Stomach (tissue), 9 donors: ENCODE measurements around the gene RASD1. TPM values are rescaled to one million over a fixed set of nuclear protein-coding genes. Genes with fewer than 3 reads are reported as not detected.

Experiments used
- DNase-seq, 2 donors: peaks; one replicate each; pipeline versions ENCODE4 v3.0.0 to v3.0.0-alpha.2; 2013 to 2019
- H3K27ac ChIP-seq, 5 donors: fragments of 200-600 bp in 4 of 5; sonication (generic) in 4 of 5; one replicate each; pipeline ENCODE4 v1.5.1; 2013 to 2019; ENCODE audit warnings: mild to moderate bottlenecking in 1 of 5, moderate library complexity in 1 of 5
- H3K27me3 ChIP-seq, 3 donors: fragments of 200-600 bp; sonication (generic); one replicate each; pipeline ENCODE4 v1.5.1; 2017 to 2019; ENCODE audit warnings: mixed run types in 1 of 3
- H3K36me3 ChIP-seq, 4 donors: fragments of 200-600 bp; sonication (generic); 1 replicate in 3 of 4; 2 replicates in 1 of 4; pipeline ENCODE4 v1.5.1; 2016 to 2019
- H3K4me1 ChIP-seq, 4 donors: fragments of 200-600 bp; sonication (generic); one replicate each; pipeline ENCODE4 v1.5.1; 2016 to 2019
- H3K4me3 ChIP-seq, 4 donors: fragments of 200-600 bp; sonication (generic) in 3 of 4; one replicate each; pipeline ENCODE4 v1.5.1; 2016 to 2019; ENCODE audit warnings: mild to moderate bottlenecking in 1 of 4
- H3K9me3 ChIP-seq, 4 donors: fragments of 200-600 bp; sonication (generic); one replicate each; pipeline ENCODE4 v1.5.1; 2016 to 2019
- EP300 ChIP-seq: sonication (generic); formaldehyde crosslinking; IDR thresholded peaks from one replicate; pipeline ENCODE4 v1.6.1; 2017; ENCODE audit warnings: antibody characterized with exemption
- POLR2A ChIP-seq, 4 donors: fragments of 450-650 bp; IDR thresholded peaks; one replicate each; pipeline ENCODE4 v1.6.1; 2016; ENCODE audit warnings: antibody characterized with exemption in 4 of 4, control low read depth in 2 of 4, mild to moderate bottlenecking in 1 of 4, moderate library complexity in 1 of 4
- POLR2AphosphoS5 ChIP-seq, 3 donors: sonication (generic); formaldehyde crosslinking; IDR thresholded peaks; one replicate each; pipeline ENCODE4 v1.6.1; 2016; ENCODE audit warnings: antibody characterized with exemption in 3 of 3
- WGBS, 5 donors: extraction: QIAGEN DNeasy Blood & Tissue Kit in 3 of 5; methylation state at CpG; one replicate each; pipeline versions ENCODE4 v1.1.5 to v1.1.7; 2013 to 2018; 5-methylcytosine and 5-hydroxymethylcytosine counted together
- intact Hi-C: fragments of 100-400 bp; cut with DNase I; formaldehyde crosslinking; loops from one replicate; pipeline ENCODE4 v1.15.1; 2023; ENCODE audit warnings: low total_unique reads
- polyA plus RNA-seq, 3 donors: library from polyadenylated mRNA; stranded (reverse); fragments of 200-250 nt; gene quantifications; one replicate each; pipeline ENCODE4 v1.2.3, GENCODE V29; 2013
- total RNA-seq, 5 donors: library from RNA; depleted of rRNA; stranded (reverse); fragments of >200 nt; gene quantifications; one replicate each; pipeline versions ENCODE4 v1.1.0 to v1.2.3, GENCODE V29; 2014 to 2016
- TF ChIP-seq, protein P1 (sequence below), 7 experiments: fragments of 450-650 bp in 4 of 7; fragments of 200-600 bp in 3 of 7; sonication (generic) in 3 of 7; IDR thresholded peaks; one replicate each; pipeline ENCODE4 v1.5.1; 2016 to 2019; ENCODE audit warnings: antibody characterized with exemption in 7 of 7, control low read depth in 2 of 7, mild to moderate bottlenecking in 1 of 7
- donor health status: healthy with polysubstance abuse.
- donor health status: Bipolar disorder and iron deficiency.
- donor health status: healthy.

RASD1 gene
- total and polyA plus RNA-seq, 8 donors, result 3.7 to 72.9 (median 14.0) TPM

DNA sequence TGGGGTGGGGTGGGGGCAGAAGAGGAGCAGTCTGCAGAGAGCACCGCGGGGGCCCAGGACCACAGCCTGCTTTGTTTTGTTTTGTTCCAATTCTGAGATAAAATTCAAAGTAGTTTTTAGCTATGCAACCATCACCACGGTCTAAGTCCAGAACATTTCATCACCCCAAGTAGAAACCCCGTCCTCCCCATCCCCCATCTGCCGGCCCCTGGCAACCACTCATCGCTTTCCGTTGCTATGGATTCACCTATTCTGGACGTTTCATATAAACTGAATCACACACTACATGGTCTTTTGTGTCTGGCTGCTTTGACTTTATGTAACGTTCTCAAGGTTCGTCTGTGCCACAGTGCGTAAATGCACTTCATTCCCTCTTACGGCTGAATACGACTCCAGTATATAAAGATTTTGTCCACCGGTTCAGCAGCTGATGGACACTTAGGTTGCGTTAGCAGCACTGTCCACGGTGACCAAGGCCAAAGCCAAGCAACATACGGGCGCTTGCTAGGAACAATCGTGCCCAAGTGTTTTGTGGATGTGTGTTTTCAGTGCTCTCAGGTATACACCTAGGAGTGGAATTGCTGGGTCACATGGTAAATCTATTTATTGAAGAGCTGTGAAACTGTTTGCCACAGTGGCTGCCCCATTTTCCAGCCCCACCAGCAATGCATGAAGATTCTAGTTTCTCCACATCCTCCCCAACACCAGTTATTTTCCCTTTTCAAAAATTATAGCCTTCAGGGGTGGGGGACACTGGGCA is 27.7 kb upstream of the RASD1 start:
- Histone ChIP-seq H3K9me3 (no peaks in the 10 kb centered on the region), H3K27ac (peak overlapping the region; percentile 43 to 69 (median 48)), H3K4me1 (peaks cover 20 to 59% (median 49%) of the 10 kb centered on the region in 4 donors), H3K4me3 (no peak overlapping the region), H3K27me3 (no peaks in the 10 kb centered on the region), H3K36me3 (peaks cover 4 to 21% (median 15%) of the 10 kb centered on the region in 4 donors)
- 73 to 83% (median 77%) methylated on average over 19 of the region's 19 CpGs for WGBS, 5 donors
- TF ChIP-seq POLR2A (IDR thresholded peaks at IDR 0.05) (no peak), POLR2AphosphoS5 (IDR thresholded peaks at IDR 0.05) (no peak), EP300 (no peak)
- TF ChIP-seq, protein P1, sequence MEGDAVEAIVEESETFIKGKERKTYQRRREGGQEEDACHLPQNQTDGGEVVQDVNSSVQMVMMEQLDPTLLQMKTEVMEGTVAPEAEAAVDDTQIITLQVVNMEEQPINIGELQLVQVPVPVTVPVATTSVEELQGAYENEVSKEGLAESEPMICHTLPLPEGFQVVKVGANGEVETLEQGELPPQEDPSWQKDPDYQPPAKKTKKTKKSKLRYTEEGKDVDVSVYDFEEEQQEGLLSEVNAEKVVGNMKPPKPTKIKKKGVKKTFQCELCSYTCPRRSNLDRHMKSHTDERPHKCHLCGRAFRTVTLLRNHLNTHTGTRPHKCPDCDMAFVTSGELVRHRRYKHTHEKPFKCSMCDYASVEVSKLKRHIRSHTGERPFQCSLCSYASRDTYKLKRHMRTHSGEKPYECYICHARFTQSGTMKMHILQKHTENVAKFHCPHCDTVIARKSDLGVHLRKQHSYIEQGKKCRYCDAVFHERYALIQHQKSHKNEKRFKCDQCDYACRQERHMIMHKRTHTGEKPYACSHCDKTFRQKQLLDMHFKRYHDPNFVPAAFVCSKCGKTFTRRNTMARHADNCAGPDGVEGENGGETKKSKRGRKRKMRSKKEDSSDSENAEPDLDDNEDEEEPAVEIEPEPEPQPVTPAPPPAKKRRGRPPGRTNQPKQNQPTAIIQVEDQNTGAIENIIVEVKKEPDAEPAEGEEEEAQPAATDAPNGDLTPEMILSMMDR (IDR thresholded peaks at IDR 0.05), result no peak
- no peak for DNase-seq
- intact Hi-C loops, result no loop called here

DNA sequence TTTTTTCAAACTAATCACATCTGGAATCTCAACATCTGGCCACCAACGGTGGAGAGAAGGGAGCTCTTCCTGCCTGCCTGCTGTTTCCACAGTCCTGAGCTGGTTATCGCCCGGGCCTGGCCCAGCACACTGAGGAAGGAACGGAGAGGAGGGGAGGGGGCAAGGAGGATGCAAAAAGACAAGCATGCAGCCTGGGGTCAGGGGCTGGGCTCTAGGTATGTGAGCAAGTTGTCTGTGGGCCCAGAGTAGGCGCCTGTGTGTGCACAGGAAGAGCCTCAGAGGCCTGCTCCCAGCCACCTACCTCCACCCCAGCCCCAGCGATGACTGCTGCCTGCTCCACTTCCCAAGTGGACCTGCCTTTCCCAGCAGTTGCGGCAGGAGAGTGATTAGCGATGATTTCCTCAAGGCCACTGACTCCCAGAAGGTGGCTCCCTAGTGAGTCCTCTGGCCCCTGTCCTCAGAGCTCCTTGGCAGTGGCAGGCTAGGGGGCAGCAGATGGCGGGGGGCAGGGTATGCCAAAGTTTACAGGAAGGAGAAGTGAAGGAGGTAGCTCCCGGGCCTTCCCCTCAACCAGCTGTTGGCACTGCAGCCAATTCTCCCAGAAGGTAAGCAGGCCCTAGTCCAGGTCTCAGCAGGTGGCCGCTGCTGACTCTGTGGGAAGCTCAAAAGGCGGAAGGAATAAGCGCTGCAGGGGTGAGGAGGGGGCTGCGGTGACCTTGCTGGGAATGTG is 27.0 kb upstream of the RASD1 start:
- Histone ChIP-seq H3K4me3 (no peak overlapping the region), H3K4me1 (peaks cover 20 to 51% (median 42%) of the 10 kb centered on the region in 4 donors), H3K27me3 (no peaks in the 10 kb centered on the region), H3K36me3 (peaks cover 4 to 21% (median 15%) of the 10 kb centered on the region in 4 donors), H3K9me3 (no peaks in the 10 kb centered on the region), H3K27ac (peak overlapping the region; percentile 43 to 69 (median 48))
- peak in 2 of 3 donors; percentile 11 to 15 for TF ChIP-seq POLR2AphosphoS5 (IDR thresholded peaks at IDR 0.05)
- TF ChIP-seq EP300, result no peak
- TF ChIP-seq, protein P1 (IDR thresholded peaks at IDR 0.05), result peak in 2 of 7 experiments; percentile 22 to 29
- intact Hi-C loops, result no loop called here
- WGBS, 5 donors, result 29 to 50% (median 41%) methylated on average over 9 to 14 of the region's 14 CpGs
- DNase-seq, result peak in 1 of 2 donors; percentile 89

- Histone ChIP-seq H3K9me3 (no peaks in the 10 kb centered on the region), H3K36me3 (peaks cover 4 to 21% (median 15%) of the 10 kb centered on the region in 4 donors), H3K27ac (no peak overlapping the region), H3K4me3 (no peak overlapping the region), H3K27me3 (no peaks in the 10 kb centered on the region), H3K4me1 (peaks cover 11 to 30% (median 22%) of the 10 kb centered on the region in 4 donors)
- no peak for DNase-seq
- intact Hi-C loops, result no loop called here
- no peak for TF ChIP-seq EP300
- no peak for TF ChIP-seq POLR2AphosphoS5 (IDR thresholded peaks at IDR 0.05)
- TF ChIP-seq, protein P1 (IDR thresholded peaks at IDR 0.05), result no peak
- TF ChIP-seq POLR2A (IDR thresholded peaks at IDR 0.05), result no peak
- WGBS, 5 donors, result 89 to 92% (median 90%) methylated on average over 7 to 22 of the region's 22 CpGs
Measured at GRCh38 chr17:17520599-17521232, 24.5 kb upstream of the RASD1 start.

- Histone ChIP-seq H3K4me3 (no peak overlapping the region), H3K27me3 (no peaks in the 10 kb centered on the region), H3K9me3 (no peaks in the 10 kb centered on the region), H3K4me1 (peaks cover 8 to 22% (median 14%) of the 10 kb centered on the region in 4 donors), H3K27ac (no peak overlapping the region), H3K36me3 (peaks cover 4 to 21% (median 15%) of the 10 kb centered on the region in 4 donors)
- WGBS, 5 donors, result 90 to 95% (median 93%) methylated on average over 9 to 10 of the region's 10 CpGs
- intact Hi-C loops, result no loop called here
- DNase-seq, result no peak
- TF ChIP-seq POLR2AphosphoS5 (IDR thresholded peaks at IDR 0.05), result no peak
- TF ChIP-seq POLR2A (IDR thresholded peaks at IDR 0.05), result no peak
- TF ChIP-seq, protein P1 (IDR thresholded peaks at IDR 0.05), result no peak
- no peak for TF ChIP-seq EP300
Measured at GRCh38 chr17:17519886-17520285, 23.7 kb upstream of the RASD1 start.
